ENCODE measurements around the gene GNB3.

The GNB3 gene

GRCh38 chr12:6840761-6841515, at the start of gene GNB3:
Gene GNB3, plus strand, starts transcription at chr12:6840925. Its CDS starts 363 bp downstream, at chr12:6841288.
- no peak for FAIRE-seq

GRCh38 chr12:6791931-6792520, 48.7 kb upstream of the GNB3 start:
- no peak for FAIRE-seq

GRCh38 chr12:6792522-6793201, 48.1 kb upstream of the GNB3 start:
- FAIRE-seq = no peak

- no peak for FAIRE-seq
These were observed 45.6 kb upstream of the GNB3 start for GRCh38 chr12:6795088-6795487.

- no peak for FAIRE-seq
These were observed 44.1 kb upstream of the GNB3 start for GRCh38 chr12:6796576-6796975.

GRCh38 chr12:6799147-6799546, 41.6 kb upstream of the GNB3 start:
- FAIRE-seq = no peak

- no peak for FAIRE-seq
These were observed 33.6 kb upstream of the GNB3 start for GRCh38 chr12:6807170-6807569.

GRCh38 chr12:6809056-6809455, 31.7 kb upstream of the GNB3 start:
- FAIRE-seq = no peak

- no peak for FAIRE-seq
These were observed 30.0 kb upstream of the GNB3 start for GRCh38 chr12:6810758-6811157.

- no peak for FAIRE-seq
These were observed 27.4 kb upstream of the GNB3 start for GRCh38 chr12:6813363-6813762.

GRCh38 chr12:6816598-6816997, 24.1 kb upstream of the GNB3 start:
- no peak for FAIRE-seq

- FAIRE-seq = no peak
These were observed 23.6 kb upstream of the GNB3 start for GRCh38 chr12:6817098-6817497.

- no peak for FAIRE-seq
These were observed 23.0 kb upstream of the GNB3 start for GRCh38 chr12:6817662-6818157.

- no peak for FAIRE-seq
These were observed 22.5 kb upstream of the GNB3 start for GRCh38 chr12:6818222-6818621.

GRCh38 chr12:6818645-6819044, 22.1 kb upstream of the GNB3 start:
- no peak for FAIRE-seq

- no peak for FAIRE-seq
These were observed 21.4 kb upstream of the GNB3 start for GRCh38 chr12:6819106-6820030.

- no peak for FAIRE-seq
These were observed 20.6 kb upstream of the GNB3 start for GRCh38 chr12:6820166-6820565.

- no peak for FAIRE-seq
These were observed 18.9 kb upstream of the GNB3 start, which contains the start of gene GPR162 for GRCh38 chr12:6821591-6822425. Gene GPR162, plus strand, starts transcription at chr12:6821821. Its CDS starts 2,078 bp downstream, at chr12:6823899.

- no peak for FAIRE-seq
These were observed 18.1 kb upstream of the GNB3 start for GRCh38 chr12:6822426-6823135.

- FAIRE-seq = no peak
These were observed 17.3 kb upstream of the GNB3 start for GRCh38 chr12:6823182-6824084.
